ENCODE data around the gene USP1.

USP1 gene

DNA sequence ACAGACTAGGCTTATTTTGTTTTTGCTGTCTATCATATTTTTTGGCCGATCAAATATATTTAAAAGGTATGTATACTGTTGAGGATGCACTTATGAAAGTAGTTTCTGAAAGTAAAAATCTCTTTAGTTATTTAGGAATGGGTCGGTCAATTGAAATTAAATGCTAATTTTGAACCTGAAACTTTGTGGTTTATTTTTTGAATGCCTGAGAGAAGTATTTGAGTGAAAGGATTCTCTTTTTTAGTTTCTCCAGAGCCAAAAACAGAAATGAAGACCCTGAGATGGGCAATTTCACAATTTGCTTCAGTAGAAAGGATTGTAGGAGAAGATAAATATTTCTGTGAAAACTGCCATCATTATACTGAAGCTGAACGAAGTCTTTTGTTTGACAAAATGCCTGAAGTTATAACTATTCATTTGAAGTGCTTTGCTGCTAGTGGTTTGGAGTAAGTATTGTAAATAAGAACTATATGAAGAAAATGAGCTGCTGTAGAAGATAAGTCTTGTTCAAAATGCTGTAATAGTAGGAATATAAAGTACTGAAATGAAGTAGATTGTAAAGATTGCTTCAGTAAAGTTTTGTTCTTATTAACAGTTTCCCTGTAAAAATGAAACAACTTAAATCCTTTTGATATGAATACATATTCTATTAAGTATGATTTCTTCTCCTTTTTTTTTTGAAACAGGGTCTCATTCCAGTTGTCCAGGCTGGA, 11.5 kb downstream of the USP1 start:
- H3K4me3 ChIP-seq (ENCODE audit: low read depth, low read length): no peak overlapping the region
- DNase-seq (ENCODE audit: low read depth): no peak
- TF ChIP-seq, protein P1, sequence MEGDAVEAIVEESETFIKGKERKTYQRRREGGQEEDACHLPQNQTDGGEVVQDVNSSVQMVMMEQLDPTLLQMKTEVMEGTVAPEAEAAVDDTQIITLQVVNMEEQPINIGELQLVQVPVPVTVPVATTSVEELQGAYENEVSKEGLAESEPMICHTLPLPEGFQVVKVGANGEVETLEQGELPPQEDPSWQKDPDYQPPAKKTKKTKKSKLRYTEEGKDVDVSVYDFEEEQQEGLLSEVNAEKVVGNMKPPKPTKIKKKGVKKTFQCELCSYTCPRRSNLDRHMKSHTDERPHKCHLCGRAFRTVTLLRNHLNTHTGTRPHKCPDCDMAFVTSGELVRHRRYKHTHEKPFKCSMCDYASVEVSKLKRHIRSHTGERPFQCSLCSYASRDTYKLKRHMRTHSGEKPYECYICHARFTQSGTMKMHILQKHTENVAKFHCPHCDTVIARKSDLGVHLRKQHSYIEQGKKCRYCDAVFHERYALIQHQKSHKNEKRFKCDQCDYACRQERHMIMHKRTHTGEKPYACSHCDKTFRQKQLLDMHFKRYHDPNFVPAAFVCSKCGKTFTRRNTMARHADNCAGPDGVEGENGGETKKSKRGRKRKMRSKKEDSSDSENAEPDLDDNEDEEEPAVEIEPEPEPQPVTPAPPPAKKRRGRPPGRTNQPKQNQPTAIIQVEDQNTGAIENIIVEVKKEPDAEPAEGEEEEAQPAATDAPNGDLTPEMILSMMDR (conservative IDR thresholded peaks at IDR 0.05; ENCODE audit: low read depth, low read length): no peak

DNA sequence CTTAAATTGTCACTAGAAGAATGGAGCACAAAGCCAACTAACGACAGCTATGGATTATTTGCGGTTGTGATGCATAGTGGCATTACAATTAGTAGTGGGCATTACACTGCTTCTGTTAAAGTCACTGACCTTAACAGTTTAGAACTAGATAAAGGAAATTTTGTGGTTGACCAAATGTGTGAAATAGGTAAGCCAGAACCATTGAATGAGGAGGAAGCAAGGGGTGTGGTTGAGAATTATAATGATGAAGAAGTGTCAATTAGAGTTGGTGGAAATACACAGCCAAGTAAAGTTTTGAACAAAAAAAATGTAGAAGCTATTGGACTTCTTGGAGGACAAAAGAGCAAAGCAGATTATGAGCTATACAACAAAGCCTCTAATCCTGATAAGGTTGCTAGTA, 13.5 kb downstream of the USP1 start:
- no peak for DNase-seq (ENCODE audit: low read depth)
- H3K4me3 ChIP-seq (ENCODE audit: low read depth, low read length): no peak overlapping the region
- TF ChIP-seq, protein P1 (conservative IDR thresholded peaks at IDR 0.05; ENCODE audit: low read depth, low read length): no peak

GRCh38 chr1:62452951-62453350, 16.1 kb downstream of the USP1 start:
- peak; percentile 9 for DNase-seq (ENCODE audit: low read depth)
- TF ChIP-seq, protein P1 (conservative IDR thresholded peaks at IDR 0.05; ENCODE audit: low read depth, low read length): no peak

DNA sequence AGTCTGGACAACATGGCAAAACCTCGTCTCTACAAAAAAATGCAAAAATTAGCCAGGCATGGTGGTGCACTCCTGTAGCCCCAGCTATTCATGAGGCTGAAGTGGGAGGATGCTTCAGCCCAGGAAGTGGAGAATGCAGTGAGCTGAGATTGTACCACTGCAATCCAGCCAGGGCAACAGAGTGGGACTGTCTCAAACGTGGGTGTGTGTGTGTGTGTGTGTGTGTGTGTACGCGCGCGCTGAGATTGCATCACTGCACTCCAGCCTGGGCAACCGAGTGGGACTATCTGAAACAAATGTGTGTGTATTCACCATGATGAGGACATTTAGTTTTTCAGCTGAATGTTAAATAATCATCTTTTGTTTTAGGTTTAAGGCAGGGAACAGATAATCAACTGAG, 21.1 kb downstream of the USP1 start:
- H3K4me3 ChIP-seq (ENCODE audit: low read depth, low read length): no peak overlapping the region
- no peak for DNase-seq (ENCODE audit: low read depth)

More at GRCh38 chr1:62452951-62453350, 16.1 kb downstream of the USP1 start:
- no peak overlapping the region for H3K4me3 ChIP-seq (ENCODE audit: low read depth, low read length)

GRCh38 chr1:62462370-62462769, 25.5 kb downstream of the USP1 start:
- TF ChIP-seq, protein P1 (conservative IDR thresholded peaks at IDR 0.05; ENCODE audit: low read depth, low read length): no peak
- H3K4me3 ChIP-seq (ENCODE audit: low read depth, low read length): no peak overlapping the region
- DNase-seq (ENCODE audit: low read depth): no peak

More for the DNA sequence above, 21.1 kb downstream of the USP1 start:
- TF ChIP-seq, protein P1 (conservative IDR thresholded peaks at IDR 0.05; ENCODE audit: low read depth, low read length): no peak

DNA sequence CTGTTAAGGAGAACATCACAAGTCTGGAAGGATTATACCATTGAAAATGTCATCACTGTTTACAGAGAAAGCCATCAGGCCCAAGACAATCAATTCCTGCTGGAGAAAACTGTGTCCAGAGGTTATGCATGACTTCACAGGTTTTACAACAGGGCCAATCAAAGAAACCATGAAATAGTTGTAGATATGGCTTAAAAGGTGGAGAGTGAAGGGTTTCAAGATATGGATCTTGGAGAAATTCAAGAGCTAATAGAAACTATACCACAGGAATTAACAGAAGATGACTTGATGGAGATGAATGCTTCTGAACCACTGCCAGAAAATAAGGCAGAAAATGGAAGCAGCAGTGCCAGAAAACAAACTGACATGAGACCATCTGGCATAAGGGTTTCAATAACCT, 30.2 kb downstream of the USP1 start:
- peak; percentile 12 for DNase-seq (ENCODE audit: low read depth)
- no peak overlapping the region for H3K4me3 ChIP-seq (ENCODE audit: low read depth, low read length)
- TF ChIP-seq, protein P1 (conservative IDR thresholded peaks at IDR 0.05; ENCODE audit: low read depth, low read length): no peak

Data from choroid plexus epithelial cell (primary cell).